ENCODE measurements around the gene XYLT1. TPM values are rescaled to one million over a fixed set of nuclear protein-coding genes. Genes with fewer than 3 reads are reported as not detected.
A peak's percentile ranks its signal among the peaks of the same experiment; 100 is the strongest.

Gene XYLT1
- total and polyA plus RNA-seq, 12 donors, result 0.29 to 4.0 (median 1.6) TPM

- Histone ChIP-seq H3K9me3 (no peaks in the 10 kb centered on the region), H3K27me3 (no peaks in the 10 kb centered on the region), H3K27ac (no peak overlapping the region), H3K4me1 (peaks cover 0 to 54% (median 8%) of the 10 kb centered on the region in 9 donors), H3K36me3 (no peaks in the 10 kb centered on the region), H3K4me3 (no peak overlapping the region)
- intact Hi-C loops (cut with DNase I), result loop anchor here in 3 of 10 donors (10.0 kb wide), 3 partner anchors 45 to 125 kb away; no protein-coding TSS in a partner anchor
- ATAC-seq (peak in 2 of 8 donors; percentile 57 to 63), DNase-seq (no peak)
- no peak for TF ChIP-seq CTCF (IDR thresholded peaks at IDR 0.05)
- WGBS, 2 donors, result 72 to 81% methylated on average over 7 of the region's 7 CpGs
These were observed 130.8 kb downstream of the XYLT1 start for GRCh38 chr16:17339764-17340541.

GRCh38 chr16:17338244-17338643, 132.5 kb downstream of the XYLT1 start:
- no peak for ATAC-seq
- 94 to 96% methylated on average over 7 of the region's 7 CpGs for WGBS, 2 donors
- DNase-seq, result no peak
- intact Hi-C loops (cut with DNase I), result no loop called here
- Histone ChIP-seq H3K27ac (no peak overlapping the region), H3K36me3 (no peaks in the 10 kb centered on the region), H3K27me3 (no peaks in the 10 kb centered on the region), H3K9me3 (no peaks in the 10 kb centered on the region), H3K4me3 (no peak overlapping the region), H3K4me1 (peaks cover 0 to 38% (median under 1%) of the 10 kb centered on the region in 9 donors)
- no peak for TF ChIP-seq CTCF (IDR thresholded peaks at IDR 0.05)

GRCh38 chr16:17336530-17336900, 134.2 kb downstream of the XYLT1 start:
- intact Hi-C loops (cut with DNase I), result no loop called here
- no peaks in the 10 kb centered on the region for H3K36me3 ChIP-seq
- H3K27ac ChIP-seq, result no peak overlapping the region

More at GRCh38 chr16:17336530-17336900, 134.2 kb downstream of the XYLT1 start:
- Histone ChIP-seq H3K4me1 (peaks cover 0 to 21% (median 0%) of the 10 kb centered on the region in 9 donors), H3K27me3 (no peaks in the 10 kb centered on the region), H3K9me3 (no peaks in the 10 kb centered on the region), H3K4me3 (no peak overlapping the region)
- ATAC-seq (no peak), DNase-seq (no peak)
- no peak for TF ChIP-seq CTCF (IDR thresholded peaks at IDR 0.05)
- 91 to 92% methylated on average over 8 of the region's 8 CpGs for WGBS, 2 donors

Measured in heart right ventricle (tissue), 16 donors.